HG03565 (cell line): ENCODE measurements around the gene ZNF460.
A peak's percentile ranks its signal among the peaks of the same experiment; 100 is the strongest.
"Not testable (repeated sequence)": the region's sequence is repeated elsewhere in the genome, so short reads cannot be mapped to it uniquely, and the experiment has no call there.

Experiments used
- ATAC-seq: cut with Tn5 transposase; IDR thresholded peaks from one replicate; pipeline ENCODE4 v1.9.1; 2021; ENCODE audit warnings: mild to moderate bottlenecking, moderate library complexity; ENCODE audit not compliant: unreplicated experiment

ZNF460 gene

DNA sequence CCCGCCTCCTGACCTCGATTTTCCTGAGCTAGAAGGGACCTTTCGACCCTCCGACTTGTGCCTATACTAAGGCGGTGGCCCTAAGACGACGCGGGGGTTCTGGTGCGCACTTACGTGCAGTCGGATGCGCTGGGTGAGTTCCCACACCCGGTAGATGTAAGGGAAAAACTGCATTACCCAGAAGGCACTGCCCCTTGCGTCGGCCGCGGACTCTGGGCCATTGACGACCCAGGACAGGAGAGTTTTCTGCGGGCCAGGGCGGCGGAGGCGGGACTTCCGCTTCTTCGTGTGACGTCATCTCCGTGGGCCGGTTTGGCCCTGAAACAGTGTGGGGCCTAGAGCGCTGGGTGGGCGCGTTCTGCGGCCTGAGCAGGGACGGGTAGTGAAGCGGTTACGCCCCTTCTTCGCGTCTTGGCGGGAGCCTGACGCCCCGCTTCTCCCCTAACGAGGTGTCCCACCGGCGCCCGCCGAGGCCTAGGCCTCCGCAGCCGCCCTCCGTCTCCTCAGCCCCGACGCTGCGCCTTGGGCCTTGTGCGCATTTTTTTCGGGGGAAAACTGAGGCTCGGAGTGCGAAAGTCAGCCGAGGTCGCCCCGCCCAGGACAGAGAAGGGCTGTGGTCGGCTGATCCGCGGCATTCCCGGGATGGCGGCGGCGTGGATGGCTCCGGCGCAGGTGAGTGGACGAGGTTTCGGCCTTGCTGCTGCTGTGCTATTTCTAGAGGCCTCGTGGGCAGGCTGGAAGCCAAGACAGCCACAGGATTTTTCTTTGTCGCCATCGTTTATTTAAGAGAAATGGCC lies at the start of gene ZNF460:
Gene ZNF460, plus strand, starts transcription at position 321 of the 797 bp plus-strand sequence. Its CDS starts 322 bp downstream, at position 643.
- peak; percentile 53 for ATAC-seq

DNA sequence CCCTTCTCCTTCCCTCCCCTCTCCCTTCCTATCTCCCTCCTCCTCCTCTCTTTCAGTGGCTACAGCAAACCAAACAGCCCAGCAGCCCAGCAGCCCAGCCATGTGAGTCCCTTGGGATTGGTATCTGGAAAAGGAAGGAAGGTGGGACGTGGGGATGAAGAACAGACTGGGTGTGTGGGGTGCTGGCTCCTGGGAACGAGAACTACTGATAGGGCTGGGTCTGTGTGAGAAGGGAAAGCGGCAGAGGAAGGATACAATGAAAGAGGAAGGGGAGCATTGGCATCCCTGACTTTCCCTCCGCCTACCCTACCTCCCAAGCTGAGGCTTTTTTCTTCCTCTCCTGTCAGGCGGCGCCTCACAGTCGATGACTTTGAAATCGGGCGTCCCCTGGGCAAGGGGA lies 48.6 kb upstream of the ZNF460 start:
- ATAC-seq = no peak

DNA sequence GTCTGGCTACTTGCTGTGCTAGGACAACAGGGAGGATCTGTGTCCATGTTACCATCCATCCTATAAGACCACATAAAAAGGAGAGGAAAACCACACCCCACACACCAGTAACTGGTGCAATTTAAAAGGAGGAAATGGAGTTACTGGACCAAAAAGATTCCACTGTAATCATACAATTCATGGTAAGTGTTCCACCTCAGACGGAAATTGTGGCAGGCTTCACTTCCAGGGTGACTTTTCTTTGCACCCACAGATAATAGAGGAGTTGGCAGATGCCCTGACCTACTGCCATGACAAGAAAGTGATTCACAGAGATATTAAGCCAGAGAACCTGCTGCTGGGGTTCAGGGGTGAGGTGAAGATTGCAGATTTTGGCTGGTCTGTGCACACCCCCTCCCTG lies 47.1 kb upstream of the ZNF460 start:
- ATAC-seq = no peak

DNA sequence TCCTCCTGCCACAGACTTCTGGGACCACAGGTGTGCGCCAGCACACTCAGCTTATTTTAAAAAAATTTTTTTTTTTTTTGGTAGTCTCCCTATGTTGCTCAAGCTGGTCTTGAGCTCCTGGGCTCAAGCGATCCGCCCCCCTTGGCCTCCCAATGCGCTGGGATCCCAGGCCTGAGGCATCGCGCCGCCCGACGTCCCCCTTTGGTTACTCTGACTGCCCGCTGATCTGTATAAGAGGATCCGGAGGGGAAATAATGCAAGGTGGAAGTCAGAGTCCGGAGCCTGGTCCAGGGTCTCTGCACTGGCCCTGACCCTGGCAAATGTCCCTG lies 40.3 kb upstream of the ZNF460 start:
- no peak for ATAC-seq

DNA sequence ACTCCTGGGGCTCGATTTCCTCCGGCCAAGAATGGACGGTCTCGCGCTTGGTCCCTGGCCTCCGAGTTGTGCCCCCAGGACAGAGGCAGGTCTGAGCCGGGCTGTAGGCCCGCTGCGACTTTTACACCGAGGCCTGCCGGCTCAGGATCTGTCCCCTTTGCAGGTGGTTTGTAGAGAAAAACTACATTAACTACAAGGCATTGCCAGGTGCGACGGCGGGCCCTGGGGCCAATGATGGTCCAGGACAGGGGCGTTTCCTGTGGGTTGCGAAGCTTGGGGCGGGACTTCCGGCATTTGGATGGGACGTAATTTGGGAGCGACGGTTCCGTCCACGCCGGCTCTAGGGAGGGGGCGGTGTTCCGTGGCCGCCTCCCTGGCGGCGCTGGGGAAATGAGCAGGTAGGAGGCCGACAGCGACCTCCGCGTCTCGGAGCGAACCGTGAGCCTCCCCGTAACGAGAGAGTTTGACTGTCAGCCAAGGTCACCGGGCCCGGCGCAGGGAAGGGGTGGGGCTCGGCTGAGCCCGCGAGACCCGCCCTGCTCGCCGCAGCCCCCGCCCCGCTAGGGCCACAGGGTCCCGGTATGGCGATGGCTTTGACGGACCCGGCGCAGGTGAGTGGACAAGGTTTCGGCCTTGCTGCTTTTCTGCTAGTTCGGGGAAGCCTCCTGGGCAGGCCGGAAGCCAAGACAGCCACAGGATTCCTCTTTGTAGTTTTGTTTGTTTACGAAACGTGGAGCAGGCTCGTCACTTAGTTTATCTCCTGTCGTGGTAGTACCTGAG lies 39.8 kb upstream of the ZNF460 start, which contains the start of gene ZNF805:
Gene ZNF805, plus strand, starts transcription at position 322 of the 780 bp plus-strand sequence. Its CDS starts 260 bp downstream, at position 582.
- peak; percentile 87 for ATAC-seq

DNA sequence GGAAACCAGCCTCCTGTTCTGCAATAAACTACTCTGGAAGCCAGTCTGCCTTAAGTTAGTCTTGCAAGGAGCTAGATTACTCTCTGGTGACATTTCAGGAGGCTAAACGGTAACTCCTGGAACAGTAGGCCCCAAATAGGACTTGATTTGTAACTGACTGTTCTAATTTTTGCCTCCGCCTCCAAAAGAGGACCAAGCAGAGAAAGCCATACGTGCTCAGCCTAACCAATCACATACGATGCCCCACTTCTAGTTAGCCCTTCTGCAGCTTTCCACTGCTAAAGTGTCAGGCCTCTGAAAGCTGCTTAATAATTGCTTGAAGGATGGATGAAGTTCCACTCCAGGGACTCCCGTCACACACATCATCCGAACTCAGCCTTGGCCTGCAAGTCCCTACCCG lies 39.1 kb upstream of the ZNF460 start:
- no peak for ATAC-seq

DNA sequence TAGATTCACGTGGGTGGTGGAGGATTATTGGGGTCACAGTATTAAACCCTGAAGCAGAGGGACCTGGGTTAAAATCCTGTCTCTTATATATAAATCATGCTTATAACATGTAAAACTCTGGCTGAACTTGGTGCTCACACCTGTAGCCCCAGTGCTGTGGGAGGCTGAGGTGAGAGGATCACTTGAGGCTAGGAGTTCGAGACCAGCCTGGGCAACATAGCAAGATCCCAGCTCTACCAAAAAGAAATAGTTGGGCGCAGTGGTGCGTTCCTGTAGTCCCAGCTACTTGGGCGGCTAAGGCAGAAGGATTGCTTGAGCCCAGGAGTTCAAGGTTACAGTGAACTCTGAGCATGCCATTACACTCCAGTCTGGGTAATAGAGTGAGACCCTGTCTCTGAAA lies 37.5 kb upstream of the ZNF460 start:
- no peak for ATAC-seq

DNA sequence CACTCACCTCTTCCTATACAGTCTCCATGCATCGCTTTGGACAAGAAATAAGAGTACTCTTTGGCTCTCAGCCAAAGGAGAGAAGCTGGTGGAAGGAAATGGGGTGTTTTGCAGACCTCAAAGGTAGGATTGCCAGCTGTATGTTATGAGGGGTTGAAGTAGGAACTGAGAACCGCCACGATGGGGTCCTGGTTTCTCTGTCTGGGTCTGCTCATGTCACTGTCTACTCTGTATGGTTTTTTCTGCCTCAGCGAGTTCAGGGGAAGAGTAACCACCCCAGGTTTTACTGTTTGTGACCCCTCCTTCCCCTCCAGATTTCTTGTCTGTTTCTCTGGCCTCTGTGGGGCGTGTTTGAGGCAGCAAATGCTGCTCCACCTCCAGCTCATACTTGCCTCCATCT lies 35.8 kb upstream of the ZNF460 start:
- no peak for ATAC-seq

DNA sequence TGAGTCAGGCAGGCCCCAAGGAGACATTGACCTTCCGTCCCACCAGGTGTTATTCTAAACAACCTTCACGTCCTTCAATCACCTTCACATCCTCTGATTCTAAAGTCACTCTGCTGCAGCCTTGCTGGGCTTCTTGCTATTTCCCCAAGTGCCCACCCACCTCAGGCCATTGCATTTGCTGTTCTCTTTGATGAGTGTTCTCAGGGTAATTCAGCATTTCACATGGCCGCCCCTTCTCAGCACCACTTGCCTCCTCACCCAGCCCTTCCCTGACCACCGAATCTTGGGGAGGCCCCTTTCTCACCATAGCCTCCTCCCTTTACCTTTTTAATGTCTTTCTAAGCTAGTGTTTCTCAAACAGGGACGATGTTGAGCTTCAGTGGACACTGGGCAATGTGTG lies 35.2 kb upstream of the ZNF460 start:
- no peak for ATAC-seq

DNA sequence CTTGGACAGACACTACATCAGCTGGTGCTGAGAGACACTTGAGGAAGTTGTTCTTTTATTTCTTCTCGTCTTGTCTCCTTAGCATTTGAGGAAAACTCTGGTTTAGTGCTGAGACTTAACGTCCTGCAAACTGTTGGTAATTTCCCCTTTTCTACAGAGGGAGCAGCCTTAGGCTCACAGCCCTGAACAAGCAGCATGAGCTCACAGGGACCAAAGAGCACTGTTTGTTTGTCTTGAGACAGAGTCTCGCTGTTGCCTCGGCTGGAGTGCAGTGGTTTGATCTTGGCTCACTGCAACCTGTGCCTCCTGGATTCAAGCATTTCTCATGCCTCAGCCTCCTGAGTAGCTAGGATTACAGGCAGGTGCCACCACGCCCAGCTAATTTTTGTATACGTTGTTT lies 34.3 kb upstream of the ZNF460 start:
- ATAC-seq = no peak

DNA sequence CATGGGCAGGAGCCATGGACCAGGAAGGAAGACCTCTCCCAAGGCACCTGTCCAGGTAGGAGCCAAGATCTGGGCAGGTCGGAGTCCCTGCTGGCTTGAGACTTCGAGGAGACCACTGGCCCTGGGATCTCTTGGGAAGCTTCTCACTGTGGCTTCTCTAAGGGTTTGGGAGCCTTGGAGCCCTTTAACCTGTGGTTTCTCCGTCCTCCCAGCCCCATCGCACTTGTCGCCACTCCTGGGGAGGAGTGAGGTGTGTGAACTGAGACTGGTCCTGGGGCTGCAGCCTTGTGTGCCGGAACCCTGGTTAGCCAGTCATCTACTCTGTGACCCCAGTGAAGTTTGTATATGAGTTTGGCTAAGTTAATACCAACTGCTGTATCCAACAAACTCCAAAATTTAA lies 31.6 kb upstream of the ZNF460 start:
- ATAC-seq = no peak

DNA sequence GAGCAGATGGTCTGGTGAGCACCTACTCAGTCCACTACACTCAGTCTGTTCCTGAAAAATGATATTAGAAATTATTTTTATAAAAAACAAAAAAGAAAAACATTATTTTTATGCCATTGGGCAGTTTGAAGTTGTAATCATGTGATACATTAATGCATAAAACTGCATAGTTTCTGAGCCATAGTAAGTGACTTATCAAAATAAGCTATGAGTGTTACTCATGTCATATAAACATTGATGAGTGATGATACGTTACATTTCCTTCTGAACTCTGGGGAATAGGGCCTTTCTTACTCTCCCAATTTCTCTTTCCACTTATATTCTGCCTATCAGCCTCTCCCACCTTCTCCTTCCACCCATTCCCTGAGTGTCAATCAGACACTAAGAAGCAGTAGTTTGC lies 31.0 kb upstream of the ZNF460 start:
- no peak for ATAC-seq

DNA sequence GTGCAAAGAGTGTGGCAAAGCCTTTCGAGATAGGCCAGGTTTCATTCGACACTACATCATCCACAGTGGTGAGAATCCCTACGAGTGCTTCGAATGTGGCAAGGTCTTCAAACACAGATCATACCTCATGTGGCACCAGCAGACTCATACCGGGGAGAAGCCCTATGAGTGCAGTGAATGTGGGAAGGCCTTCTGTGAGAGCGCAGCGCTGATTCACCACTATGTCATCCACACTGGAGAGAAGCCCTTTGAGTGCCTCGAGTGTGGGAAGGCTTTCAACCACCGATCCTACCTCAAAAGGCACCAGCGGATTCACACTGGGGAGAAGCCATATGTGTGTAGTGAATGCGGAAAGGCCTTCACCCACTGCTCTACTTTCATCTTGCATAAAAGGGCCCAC lies 26.5 kb upstream of the ZNF460 start:
- not testable (repeated sequence) for ATAC-seq

DNA sequence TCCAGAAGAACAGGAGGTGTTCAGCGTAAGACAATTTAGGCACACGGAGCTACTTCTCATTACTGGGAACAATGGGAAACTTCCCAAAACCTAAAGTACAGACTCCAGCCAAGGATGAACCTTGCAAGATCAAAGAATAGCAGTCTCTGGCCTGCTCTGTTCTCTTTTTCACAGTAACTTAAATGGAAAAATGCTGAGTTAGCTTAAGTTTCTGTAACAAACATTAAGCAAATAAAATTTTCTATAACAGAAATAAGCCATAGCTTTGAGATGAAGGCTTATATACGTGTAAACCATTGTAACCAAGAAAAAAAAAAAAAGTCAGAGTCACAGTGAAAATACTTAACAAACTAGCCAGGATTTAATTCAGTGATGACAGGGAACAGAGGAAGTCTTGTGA lies 18.2 kb upstream of the ZNF460 start:
- ATAC-seq = no peak

DNA sequence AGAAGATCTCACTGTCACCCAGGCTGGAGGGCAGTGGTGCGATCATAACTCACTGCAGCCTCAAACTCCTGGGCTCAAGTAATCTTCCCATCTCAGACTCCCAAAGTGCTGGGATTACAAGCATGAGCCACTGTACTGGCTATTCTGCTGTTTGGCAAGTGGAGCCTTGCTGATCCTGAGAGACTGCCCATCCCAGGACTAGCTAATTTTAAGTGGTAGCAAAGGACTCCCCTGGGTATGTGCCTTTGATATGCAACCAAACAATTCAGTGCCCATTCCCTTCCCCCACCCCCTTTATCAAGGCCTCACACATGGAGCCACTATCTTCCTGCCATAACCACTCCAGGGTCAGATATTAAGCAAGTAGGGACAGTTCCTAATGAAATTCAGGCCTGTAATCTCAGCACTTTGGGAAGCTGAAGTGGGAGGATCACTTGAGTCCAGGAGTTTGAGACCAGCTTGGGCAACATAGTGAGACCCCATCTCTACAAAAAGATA lies 17.0 kb upstream of the ZNF460 start:
- ATAC-seq = no peak

DNA sequence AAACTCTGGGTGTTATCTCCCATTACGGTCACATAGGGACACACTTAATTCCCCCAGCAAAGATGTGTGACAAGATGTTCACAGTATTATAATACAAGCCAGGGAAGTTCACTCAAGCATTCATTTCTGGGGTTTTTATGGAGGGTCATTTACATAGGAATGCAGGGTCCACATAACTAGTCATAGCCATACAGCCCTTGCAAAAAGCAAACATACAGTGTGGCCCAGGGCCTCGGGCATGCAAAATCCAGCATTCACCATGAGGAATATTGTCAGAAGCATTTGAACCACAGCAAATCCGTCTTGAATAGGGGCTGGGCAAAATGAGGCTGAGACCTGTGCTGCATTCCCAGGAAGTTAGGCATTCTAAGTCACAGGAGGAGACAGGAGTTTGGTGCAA lies 13.0 kb upstream of the ZNF460 start:
- no peak for ATAC-seq

DNA sequence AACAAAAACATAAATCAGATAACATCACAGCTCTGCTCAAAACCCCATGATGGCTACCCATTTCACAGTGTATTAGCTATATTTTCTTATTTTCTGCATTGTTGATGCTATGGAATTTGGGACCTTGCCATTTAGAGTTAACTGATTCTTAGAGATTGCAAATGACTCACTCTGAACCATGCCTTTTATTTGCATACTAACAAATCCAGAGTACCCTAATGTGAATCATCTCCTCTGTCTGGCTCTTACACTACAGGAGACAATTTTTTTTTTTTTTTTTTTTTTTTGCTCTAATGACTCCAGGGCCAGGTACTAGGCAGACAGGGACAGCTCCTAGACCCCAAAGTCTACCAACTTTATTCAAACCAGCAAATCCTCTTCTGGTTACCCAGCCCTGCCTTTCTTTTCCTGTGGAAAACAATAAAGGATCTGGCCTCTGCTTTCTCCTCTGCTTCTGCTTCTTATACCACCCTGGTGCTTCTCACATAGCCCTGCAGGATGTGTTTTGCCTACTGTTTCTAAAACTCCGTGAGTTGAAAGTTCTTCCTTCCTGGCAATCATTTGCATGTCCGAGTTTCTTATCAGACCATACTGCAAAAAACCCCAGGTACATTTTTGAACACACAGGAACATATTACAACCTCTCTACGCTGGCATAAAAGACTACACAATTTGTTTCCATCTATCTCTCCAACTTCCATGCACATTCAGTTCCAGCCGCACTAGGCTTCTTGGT lies 10.6 kb upstream of the ZNF460 start:
- no peak for ATAC-seq

DNA sequence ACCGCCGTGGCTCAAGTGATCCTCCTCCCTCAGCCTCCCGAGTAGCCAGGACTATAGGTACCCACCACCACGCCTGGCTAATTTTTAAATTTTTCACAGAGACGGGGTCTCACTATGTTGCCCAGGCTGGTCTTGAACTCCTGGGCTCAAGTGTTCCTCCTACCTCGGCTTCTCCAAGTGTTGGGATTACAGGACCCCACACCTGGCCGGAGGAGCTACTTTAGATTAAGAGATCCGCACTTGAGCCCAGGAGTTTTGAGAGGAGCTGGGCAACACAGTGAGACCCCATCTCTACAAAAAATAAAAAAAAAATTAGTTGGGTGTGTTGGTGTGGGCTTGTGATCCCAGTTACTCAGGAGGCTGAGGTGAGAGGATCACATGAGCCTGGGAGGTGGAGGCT lies 9.0 kb upstream of the ZNF460 start:
- no peak for ATAC-seq

DNA sequence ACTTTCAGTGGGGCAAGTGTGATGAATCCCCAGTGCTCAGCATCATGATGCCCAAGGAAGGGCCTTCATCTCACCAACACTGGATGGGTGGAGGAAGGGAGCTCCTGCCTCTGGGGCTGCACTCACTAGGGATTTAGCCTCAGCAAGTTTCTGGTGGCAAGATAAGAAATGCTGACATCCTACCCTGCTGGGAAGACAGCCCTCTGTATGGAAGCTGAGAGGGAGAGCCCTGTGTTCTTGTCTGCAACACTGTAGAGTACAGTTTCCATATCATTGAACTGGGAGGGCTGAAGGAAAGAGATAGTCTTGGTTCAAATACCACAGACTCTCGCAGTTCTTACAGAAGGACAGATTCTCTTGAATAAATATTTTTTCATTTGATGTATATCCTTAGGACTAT lies 7.3 kb upstream of the ZNF460 start:
- ATAC-seq = no peak

DNA sequence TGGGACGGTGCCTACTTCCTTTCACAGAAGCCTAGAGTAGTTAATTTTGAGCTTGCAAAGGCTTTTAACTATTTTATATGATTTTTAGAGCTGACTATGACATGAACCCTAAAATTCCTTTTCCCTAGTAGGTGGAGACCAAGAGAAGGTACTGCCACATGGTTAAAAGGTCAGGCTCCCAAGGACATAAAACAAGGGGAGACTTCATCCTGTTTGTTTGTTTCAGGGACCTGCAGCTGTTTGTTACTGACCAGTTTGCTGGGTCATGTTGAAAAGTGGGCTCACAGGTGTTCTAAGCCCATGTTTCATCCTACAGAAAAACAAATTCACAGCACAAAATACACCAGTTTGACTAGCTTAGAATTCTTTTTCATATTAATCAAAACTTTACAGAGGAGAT lies 3.9 kb upstream of the ZNF460 start:
- ATAC-seq = no peak

DNA sequence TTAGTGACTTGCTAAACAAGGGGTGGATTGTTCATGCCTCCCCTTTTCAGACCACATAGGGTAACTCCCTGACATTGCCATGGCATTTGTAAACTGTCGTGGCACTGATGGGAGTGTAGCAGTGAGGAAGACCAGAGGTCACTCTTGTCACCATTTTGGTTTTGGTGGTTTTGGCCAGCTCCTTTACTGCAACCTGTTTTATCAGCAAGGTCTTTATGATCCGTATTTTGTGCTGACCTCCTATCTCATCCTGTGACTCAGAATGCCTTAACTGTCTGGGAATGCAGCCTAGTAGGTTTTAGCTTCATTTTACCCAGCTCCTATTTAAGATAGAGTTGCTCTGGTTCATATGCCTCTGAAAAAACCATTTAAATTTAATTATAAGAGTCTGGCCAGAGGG lies 1.8 kb upstream of the ZNF460 start:
- not testable (repeated sequence) for ATAC-seq
